Vagina (tissue), 2 donors: Measurements from ENCODE around the gene DBX1. TPM values are rescaled to one million over a fixed set of nuclear protein-coding genes. Genes with fewer than 3 reads are reported as not detected.

Experiments used
- DNase-seq, 2 donors: peaks; one replicate each; pipeline ENCODE4 v3.0.0-alpha.2; 2017; ENCODE audit errors: extremely low spot score in 2 of 2
- H3K27ac ChIP-seq: fragments of 200-600 bp; sonication (generic); one replicate; pipeline ENCODE4 v1.5.1; 2019
- H3K27me3 ChIP-seq: fragments of 200-600 bp; sonication (generic); one replicate; pipeline ENCODE4 v1.5.1; 2019
- H3K36me3 ChIP-seq, 2 donors: fragments of 200-600 bp; sonication (generic); one replicate each; pipeline ENCODE4 v1.5.1; 2017 to 2019
- H3K4me1 ChIP-seq: fragments of 200-600 bp; sonication (generic); one replicate; pipeline ENCODE4 v1.5.1; 2019
- H3K4me3 ChIP-seq, 2 donors: fragments of 200-600 bp; sonication (generic); 1 replicate in 1 of 2; 2 replicates in 1 of 2; pipeline ENCODE4 v1.5.1; 2016 to 2019
- H3K9me3 ChIP-seq: fragments of 200-600 bp; sonication (generic); one replicate; pipeline ENCODE4 v1.5.1; 2019
- CTCF ChIP-seq, 3 experiments: fragments of 450-650 bp in 2 of 3; fragments of 200-600 bp in 1 of 3; sonication (generic) in 1 of 3; IDR thresholded peaks; one replicate each; pipeline ENCODE4 v1.5.1; 2017 to 2019; ENCODE audit warnings: antibody characterized with exemption in 3 of 3, mild to moderate bottlenecking in 2 of 3, moderate library complexity in 2 of 3
- POLR2A ChIP-seq, 2 donors: fragments of 450-650 bp; IDR thresholded peaks; one replicate each; pipeline ENCODE4 v1.6.1; 2017; ENCODE audit warnings: antibody characterized with exemption in 2 of 2, mild to moderate bottlenecking in 2 of 2, moderate library complexity in 2 of 2
- POLR2AphosphoS5 ChIP-seq, 2 donors: sonication (generic); formaldehyde crosslinking; IDR thresholded peaks; one replicate each; pipeline ENCODE4 v1.9.0; 2017; ENCODE audit warnings: antibody characterized with exemption in 2 of 2, mild to moderate bottlenecking in 2 of 2, low read depth in 1 of 2; ENCODE audit not compliant: insufficient read depth in 1 of 2
- intact Hi-C: fragments of 100-400 bp; cut with DNase I; formaldehyde crosslinking; loops from one replicate; pipeline ENCODE4 v1.15.1; 2023
- total RNA-seq: library from RNA; depleted of rRNA; stranded (reverse); fragments of >200 nt; gene quantifications from one replicate; pipeline ENCODE4 v1.2.3, GENCODE V29; 2016

The DBX1 gene
- total RNA-seq, 1 donor from 2014 or later, result not detected

- no peak overlapping the region for H3K27ac ChIP-seq
- H3K36me3 ChIP-seq, result no peaks in the 10 kb centered on the region
- H3K9me3 ChIP-seq, result no peaks in the 10 kb centered on the region
- no peak for DNase-seq
- H3K27me3 ChIP-seq, result no peaks in the 10 kb centered on the region
- no peak overlapping the region for H3K4me3 ChIP-seq
- intact Hi-C loops, result no loop called here
- no peak for TF ChIP-seq POLR2A (IDR thresholded peaks at IDR 0.05)
- TF ChIP-seq POLR2AphosphoS5 (IDR thresholded peaks at IDR 0.05; ENCODE audit: insufficient read depth in 1 of 2, low read depth in 1 of 2), result no peak
- H3K4me1 ChIP-seq, result no peaks in the 10 kb centered on the region
Measured at GRCh38 chr11:20177136-20177535, 16.9 kb upstream of the DBX1 start.

DNA sequence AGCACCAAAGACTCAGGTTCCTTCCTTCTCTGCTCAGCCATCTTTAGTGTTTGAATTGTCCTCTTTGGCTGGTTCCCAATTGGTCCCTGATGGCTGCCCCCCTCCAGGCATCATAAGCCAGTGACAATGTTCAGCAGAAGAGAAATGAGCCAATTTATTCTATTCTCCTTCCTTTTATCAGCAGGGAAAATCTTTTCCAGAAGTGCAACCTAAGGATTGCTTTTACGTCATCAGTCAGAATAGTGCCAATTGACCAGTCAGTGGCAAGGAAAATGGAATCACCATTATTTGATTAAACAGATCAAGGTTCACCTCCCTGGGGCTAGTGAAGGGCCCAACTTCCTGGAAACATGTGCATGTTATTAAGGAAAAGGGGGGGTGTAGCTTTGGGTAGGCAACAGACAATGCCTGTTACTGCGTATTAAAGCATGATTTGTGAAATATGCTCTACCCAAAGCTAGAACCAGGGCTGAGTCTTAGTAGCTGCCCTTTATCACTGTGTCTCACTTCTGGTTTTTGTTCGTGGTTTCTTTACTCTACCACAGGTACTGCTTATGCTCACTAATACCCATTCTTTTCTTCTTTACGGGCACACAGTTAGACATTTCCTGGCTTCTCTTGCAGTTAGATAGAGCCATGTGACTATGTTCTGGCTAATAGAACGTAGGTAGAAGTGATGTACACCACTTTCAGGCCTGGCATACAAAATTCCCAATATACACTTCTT, 12.6 kb upstream of the DBX1 start:
- DNase-seq, result no peak
- intact Hi-C loops, result no loop called here
- no peak overlapping the region for H3K27ac ChIP-seq
- no peaks in the 10 kb centered on the region for H3K36me3 ChIP-seq
- no peaks in the 10 kb centered on the region for H3K4me1 ChIP-seq
- H3K9me3 ChIP-seq, result peaks cover 4% of the 10 kb centered on the region
- TF ChIP-seq CTCF (IDR thresholded peaks at IDR 0.05) (no peak), POLR2AphosphoS5 (IDR thresholded peaks at IDR 0.05; ENCODE audit: insufficient read depth in 1 of 2, low read depth in 1 of 2) (no peak), POLR2A (IDR thresholded peaks at IDR 0.05) (no peak)
- no peaks in the 10 kb centered on the region for H3K27me3 ChIP-seq
- H3K4me3 ChIP-seq, result no peak overlapping the region

- Histone ChIP-seq H3K4me3 (peak overlapping the region in 1 of 2 donors; percentile 7), H3K36me3 (no peaks in the 10 kb centered on the region), H3K4me1 (peaks cover 16% of the 10 kb centered on the region), H3K27ac (no peak overlapping the region), H3K27me3 (peaks cover 35% of the 10 kb centered on the region), H3K9me3 (no peaks in the 10 kb centered on the region)
- no peak for DNase-seq
- TF ChIP-seq POLR2A (IDR thresholded peaks at IDR 0.05), result no peak
- no peak for TF ChIP-seq POLR2AphosphoS5 (IDR thresholded peaks at IDR 0.05; ENCODE audit: insufficient read depth in 1 of 2, low read depth in 1 of 2)
- no peak for TF ChIP-seq CTCF (IDR thresholded peaks at IDR 0.05)
- intact Hi-C loops, result no loop called here
Measured at GRCh38 chr11:20163783-20164481, 3.7 kb upstream of the DBX1 start.

GRCh38 chr11:20162824-20163782, 2.8 kb upstream of the DBX1 start:
- no peak for TF ChIP-seq CTCF (IDR thresholded peaks at IDR 0.05)
- H3K27me3 ChIP-seq, result peaks cover 35% of the 10 kb centered on the region
- H3K4me1 ChIP-seq, result peaks cover 16% of the 10 kb centered on the region
- H3K36me3 ChIP-seq, result no peaks in the 10 kb centered on the region
- no peak overlapping the region for H3K27ac ChIP-seq
- DNase-seq, result no peak
- H3K4me3 ChIP-seq, result peak overlapping the region; percentile 7 to 14
- H3K9me3 ChIP-seq, result no peaks in the 10 kb centered on the region
- intact Hi-C loops, result no loop called here

DNA sequence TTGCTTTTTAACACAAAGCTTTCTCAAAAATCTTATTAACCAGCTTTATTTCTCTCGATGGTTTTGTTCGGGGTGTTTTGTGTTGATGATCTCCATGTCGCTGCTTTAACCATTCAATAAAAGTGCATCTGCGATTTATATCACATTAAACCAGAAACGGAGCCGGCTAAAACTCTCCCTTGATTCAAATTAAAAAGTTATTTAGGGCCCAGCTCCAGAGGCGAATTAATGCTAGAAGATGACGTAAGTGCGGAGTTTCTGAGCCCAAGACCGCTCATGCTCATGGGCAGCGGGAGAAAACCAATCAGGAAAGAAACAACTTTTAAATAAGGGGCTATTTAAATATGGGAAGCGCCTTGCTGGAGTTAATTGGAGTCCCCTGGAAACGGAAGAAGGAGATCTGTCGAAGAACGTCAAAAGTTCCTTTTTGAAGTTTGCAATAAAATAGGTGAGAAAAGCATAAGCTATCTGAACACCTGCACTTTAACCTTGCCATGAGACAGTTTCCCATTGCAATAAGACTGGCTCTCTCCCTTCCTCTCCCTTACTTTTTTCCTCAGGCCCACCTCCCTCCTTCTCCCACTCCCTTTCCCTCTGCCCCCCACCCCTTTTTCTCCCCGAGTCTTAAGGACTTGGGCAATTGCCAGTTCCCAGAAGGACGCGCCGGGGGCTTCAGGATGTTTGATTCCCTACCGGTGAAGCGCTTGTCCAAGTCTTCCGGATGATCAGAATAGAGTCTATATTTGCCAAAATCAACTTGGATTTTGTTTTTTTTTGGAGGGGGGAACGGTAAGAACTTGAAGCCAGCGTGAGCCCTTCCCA, 1.9 kb upstream of the DBX1 start:
- Histone ChIP-seq H3K27ac (no peak overlapping the region), H3K4me1 (peaks cover 21% of the 10 kb centered on the region), H3K36me3 (no peaks in the 10 kb centered on the region), H3K27me3 (peaks cover 35% of the 10 kb centered on the region), H3K4me3 (no peak overlapping the region), H3K9me3 (no peaks in the 10 kb centered on the region)
- intact Hi-C loops, result no loop called here
- no peak for TF ChIP-seq CTCF (IDR thresholded peaks at IDR 0.05)
- no peak for TF ChIP-seq POLR2AphosphoS5 (IDR thresholded peaks at IDR 0.05; ENCODE audit: insufficient read depth in 1 of 2, low read depth in 1 of 2)
- no peak for TF ChIP-seq POLR2A (IDR thresholded peaks at IDR 0.05)
- DNase-seq, result no peak
